Neuronal stem cell (in vitro differentiated cells): ENCODE data around the gene PMS1.

ENCODE experiments used
- DNase-seq: peaks from one replicate; pipeline ENCODE4 v3.0.0-alpha.2; 2013; ENCODE audit warnings: low spot score
- H2AFZ ChIP-seq: one replicate; pipeline ENCODE4 v1.6.1; 2013; ENCODE audit warnings: mild to moderate bottlenecking, low read length, inconsistent platforms
- H2AK5ac ChIP-seq: 2 replicates; pipeline ENCODE4 v1.6.1; 2013; ENCODE audit warnings: low read depth, mild to moderate bottlenecking, inconsistent platforms, low read length, moderate library complexity, mixed read lengths
- H2BK120ac ChIP-seq: 2 replicates; pipeline ENCODE4 v1.6.1; 2013; ENCODE audit warnings: low read depth, mild to moderate bottlenecking, inconsistent platforms, low read length, moderate library complexity, mixed read lengths
- H2BK12ac ChIP-seq: one replicate; pipeline ENCODE4 v1.6.1; 2013; ENCODE audit warnings: low read length, inconsistent platforms
- H2BK15ac ChIP-seq: 2 replicates; pipeline ENCODE4 v1.6.1; 2013; ENCODE audit warnings: mild to moderate bottlenecking, low read length, inconsistent platforms, mixed read lengths
- H2BK5ac ChIP-seq: one replicate; pipeline ENCODE4 v1.6.1; 2013; ENCODE audit warnings: inconsistent platforms, mild to moderate bottlenecking, low read length, moderate library complexity
- H3K14ac ChIP-seq: one replicate; pipeline ENCODE4 v1.6.1; 2013; ENCODE audit warnings: low read length, inconsistent platforms
- H3K18ac ChIP-seq: 2 replicates; pipeline ENCODE4 v1.6.1; 2013; ENCODE audit warnings: low read length, inconsistent platforms
- H3K23ac ChIP-seq: 2 replicates; pipeline ENCODE4 v1.6.1; 2013; ENCODE audit warnings: low read depth, mild to moderate bottlenecking, mixed read lengths, low read length, inconsistent platforms; ENCODE audit not compliant: poor library complexity
- H3K27ac ChIP-seq: replicated peaks from 3 replicates; pipeline ENCODE4 v1.5.1; 2013; ENCODE audit warnings: low read length, inconsistent platforms
- H3K27me3 ChIP-seq, 3 experiments: 2 replicates each; pipeline ENCODE4 v1.6.1; 2013; ENCODE audit warnings: low read length in 3 of 3, mild to moderate bottlenecking in 2 of 3, inconsistent platforms in 1 of 3, low read depth in 1 of 3, mixed read lengths in 1 of 3, moderate library complexity in 1 of 3; ENCODE audit not compliant: control insufficient read depth in 3 of 3, insufficient read depth in 3 of 3
- H3K36me3 ChIP-seq, 2 donors: replicated peaks in 1 of 2; 2 replicates each; pipeline ENCODE4 v1.6.1; 2013; ENCODE audit warnings: low read length in 2 of 2; ENCODE audit not compliant: control insufficient read depth in 2 of 2, insufficient read depth in 2 of 2
- H3K4ac ChIP-seq: 2 replicates; pipeline ENCODE4 v1.6.1; 2013; ENCODE audit warnings: inconsistent platforms, mild to moderate bottlenecking, low read length, moderate library complexity
- H3K4me1 ChIP-seq, 2 donors: 1 replicate in 1 of 2; 2 replicates in 1 of 2; pipeline ENCODE4 v1.6.1; 2013; ENCODE audit warnings: low read length in 2 of 2, low read depth in 1 of 2; ENCODE audit not compliant: control insufficient read depth in 2 of 2, insufficient read depth in 1 of 2
- H3K4me2 ChIP-seq: one replicate; pipeline ENCODE4 v1.6.1; 2013; ENCODE audit warnings: mild to moderate bottlenecking, low read length, inconsistent platforms; ENCODE audit not compliant: insufficient read depth, poor library complexity, severe bottlenecking
- H3K4me3 ChIP-seq, 2 donors: 2 replicates each; pipeline ENCODE4 v1.5.1; 2013; ENCODE audit warnings: low read length in 2 of 2, mild to moderate bottlenecking in 2 of 2, inconsistent platforms in 1 of 2, moderate library complexity in 1 of 2
- H3K79me1 ChIP-seq: one replicate; pipeline ENCODE4 v1.6.1; 2013; ENCODE audit warnings: low read depth, mild to moderate bottlenecking, inconsistent platforms, low read length, moderate library complexity
- H3K9ac ChIP-seq: one replicate; pipeline ENCODE4 v1.6.1; 2013; ENCODE audit warnings: mild to moderate bottlenecking, low read depth, low read length, inconsistent platforms; ENCODE audit not compliant: poor library complexity
- H3K9me3 ChIP-seq, 2 donors: replicated peaks in 1 of 2; 2 replicates each; pipeline versions ENCODE3 to v1.6.1; 2013; ENCODE audit warnings: low read length in 2 of 2, mild to moderate bottlenecking in 2 of 2, inconsistent platforms in 1 of 2, low read depth in 1 of 2, mixed read lengths in 1 of 2, moderate library complexity in 1 of 2; ENCODE audit not compliant: control insufficient read depth in 2 of 2, insufficient read depth in 1 of 2
- H4K8ac ChIP-seq: one replicate; pipeline ENCODE4 v1.6.1; 2013; ENCODE audit warnings: low read depth, mild to moderate bottlenecking, inconsistent platforms, low read length, moderate library complexity
- H4K91ac ChIP-seq: one replicate; pipeline ENCODE4 v1.6.1; 2013; ENCODE audit warnings: low read length, low read depth, mild to moderate bottlenecking, inconsistent platforms; ENCODE audit not compliant: poor library complexity
- WGBS, 2 donors: extraction: QIAGEN DNeasy Blood & Tissue Kit; methylation state at CpG; one replicate each; pipeline ENCODE4 v1.1.7; 2013; ENCODE audit warnings: missing lambda C conversion rate in 2 of 2, mixed read lengths in 1 of 2; ENCODE audit not compliant: insufficient read length in 2 of 2, insufficient replicate concordance in 1 of 2; ENCODE audit errors: extremely low coverage in 2 of 2; 5-methylcytosine and 5-hydroxymethylcytosine counted together

PMS1 gene

GRCh38 chr2:189862751-189863150, 78.5 kb downstream of the PMS1 start:
- no peak overlapping the region for H4K91ac ChIP-seq
- no peak overlapping the region for H3K14ac ChIP-seq
- H3K4me1 ChIP-seq, result no peaks in the 10 kb centered on the region
- H3K79me1 ChIP-seq, result no peaks in the 10 kb centered on the region
- H2BK15ac ChIP-seq, result no peak overlapping the region
- H2BK120ac ChIP-seq, result no peak overlapping the region
- no peak overlapping the region for H3K18ac ChIP-seq
- H3K36me3 ChIP-seq, result peaks cover 3 to 65% of the 10 kb centered on the region in 2 donors
- H3K23ac ChIP-seq, result no peak overlapping the region
- no peak overlapping the region for H3K4ac ChIP-seq
- no peak overlapping the region for H2AK5ac ChIP-seq
- H2BK5ac ChIP-seq, result no peak overlapping the region
- no peak overlapping the region for H2BK12ac ChIP-seq
- H3K9me3 ChIP-seq, result no peaks in the 10 kb centered on the region
- H3K9ac ChIP-seq, result no peak overlapping the region
- no CpG with 5 or more reads among the region's 1 CpG for whole genome bisulfite sequencing, 2 donors
- H3K27me3 ChIP-seq, result no peaks in the 10 kb centered on the region
- no peak overlapping the region for H3K4me2 ChIP-seq
- H4K8ac ChIP-seq, result no peak overlapping the region
- H3K27ac ChIP-seq, result no peak overlapping the region
- H3K4me3 ChIP-seq, result no peak overlapping the region
- H2AFZ ChIP-seq, result no peak overlapping the region
- DNase-seq, result no peak

GRCh38 chr2:189865826-189866225, 81.6 kb downstream of the PMS1 start:
- H3K4me2 ChIP-seq, result no peak overlapping the region
- no peak overlapping the region for H4K8ac ChIP-seq
- H3K4me1 ChIP-seq, result no peaks in the 10 kb centered on the region
- H4K91ac ChIP-seq, result no peak overlapping the region
- no peak overlapping the region for H3K14ac ChIP-seq
- no peaks in the 10 kb centered on the region for H3K79me1 ChIP-seq
- H2BK120ac ChIP-seq, result no peak overlapping the region
- no peak overlapping the region for H3K27ac ChIP-seq
- H3K18ac ChIP-seq, result no peak overlapping the region
- H3K36me3 ChIP-seq, result peaks cover 3 to 68% of the 10 kb centered on the region in 2 donors
- H2BK5ac ChIP-seq, result no peak overlapping the region
- H3K9ac ChIP-seq, result no peak overlapping the region
- H3K4me3 ChIP-seq, result no peak overlapping the region
- no peak overlapping the region for H2AFZ ChIP-seq
- no peak overlapping the region for H2AK5ac ChIP-seq
- H3K4ac ChIP-seq, result no peak overlapping the region
- DNase-seq, result no peak
- H3K23ac ChIP-seq, result no peak overlapping the region
- H3K9me3 ChIP-seq, result no peaks in the 10 kb centered on the region
- no peak overlapping the region for H2BK15ac ChIP-seq
- WGBS, 2 donors, result no CpG with 5 or more reads among the region's 1 CpG
- no peaks in the 10 kb centered on the region for H3K27me3 ChIP-seq
- H2BK12ac ChIP-seq, result no peak overlapping the region

GRCh38 chr2:189866296-189866695, 82.0 kb downstream of the PMS1 start:
- H3K36me3 ChIP-seq, result peaks cover 3 to 70% of the 10 kb centered on the region in 2 donors
- no peak overlapping the region for H2AK5ac ChIP-seq
- H3K4me1 ChIP-seq, result no peaks in the 10 kb centered on the region
- H3K14ac ChIP-seq, result no peak overlapping the region
- H3K23ac ChIP-seq, result no peak overlapping the region
- H3K27ac ChIP-seq, result no peak overlapping the region
- H3K4me3 ChIP-seq, result no peak overlapping the region
- no peak overlapping the region for H2BK15ac ChIP-seq
- no peak overlapping the region for H3K9ac ChIP-seq
- no peak overlapping the region for H3K18ac ChIP-seq
- H3K27me3 ChIP-seq, result no peaks in the 10 kb centered on the region
- no peak overlapping the region for H2BK5ac ChIP-seq
- no peak overlapping the region for H2AFZ ChIP-seq
- no peak overlapping the region for H2BK12ac ChIP-seq
- no peak overlapping the region for H4K8ac ChIP-seq
- H3K79me1 ChIP-seq, result no peaks in the 10 kb centered on the region
- H3K9me3 ChIP-seq, result no peaks in the 10 kb centered on the region
- no peak overlapping the region for H3K4me2 ChIP-seq
- H2BK120ac ChIP-seq, result no peak overlapping the region
- no CpG with 5 or more reads among the region's 1 CpG for WGBS, 2 donors
- no peak overlapping the region for H3K4ac ChIP-seq
- DNase-seq, result no peak
- no peak overlapping the region for H4K91ac ChIP-seq

GRCh38 chr2:189868896-189869295, 84.6 kb downstream of the PMS1 start:
- H3K27me3 ChIP-seq, result no peaks in the 10 kb centered on the region
- no peak overlapping the region for H3K27ac ChIP-seq
- no peak overlapping the region for H2BK15ac ChIP-seq
- no peak overlapping the region for H3K4me2 ChIP-seq
- H3K4me3 ChIP-seq, result no peak overlapping the region
- H3K23ac ChIP-seq, result no peak overlapping the region
- DNase-seq, result no peak
- H3K14ac ChIP-seq, result no peak overlapping the region
- no peak overlapping the region for H2BK120ac ChIP-seq
- H2BK5ac ChIP-seq, result no peak overlapping the region
- H2AK5ac ChIP-seq, result no peak overlapping the region
- H3K4me1 ChIP-seq, result no peaks in the 10 kb centered on the region
- no peak overlapping the region for H3K4ac ChIP-seq
- H3K9me3 ChIP-seq, result no peaks in the 10 kb centered on the region
- no peak overlapping the region for H4K8ac ChIP-seq
- no peak overlapping the region for H3K9ac ChIP-seq
- H3K36me3 ChIP-seq, result peaks cover 5 to 84% of the 10 kb centered on the region in 2 donors
- H3K79me1 ChIP-seq, result no peaks in the 10 kb centered on the region
- H3K18ac ChIP-seq, result no peak overlapping the region
- H4K91ac ChIP-seq, result no peak overlapping the region
- no peak overlapping the region for H2AFZ ChIP-seq
- H2BK12ac ChIP-seq, result no peak overlapping the region
